ENCODE measurements around the gene SIAH1. TPM values are rescaled to one million over a fixed set of nuclear protein-coding genes. Genes with fewer than 3 reads are reported as not detected.
"Not testable (repeated sequence)": the region's sequence is repeated elsewhere in the genome, so short reads cannot be mapped to it uniquely, and the experiment has no call there.

The SIAH1 gene
- total and polyA plus RNA-seq, 2 donors (not counting 1 experiment from before 2014, with no cell fraction given) = 10.6 to 47.6 TPM

GRCh38 chr16:48421741-48422140 lies 36.5 kb upstream of the SIAH1 start:
- Histone ChIP-seq H3K9ac (ENCODE audit: low read length) (no peak overlapping the region), H3K4me1 (ENCODE audit: control insufficient read depth in 2 of 2, insufficient read depth in 2 of 2, low read length in 2 of 2) (peaks cover 13% of the 10 kb centered on the region in 2 donors), H3K27ac (ENCODE audit: low read length in 2 of 2) (no peak overlapping the region), H3K4me2 (replicated peaks; ENCODE audit: low read depth, low read length, poor library complexity, severe bottlenecking) (no peak overlapping the region), H3K9me3 (ENCODE audit: control extremely low read depth in 1 of 3, control insufficient read depth in 2 of 3, insufficient read depth in 1 of 3, low read length in 2 of 3) (no peaks in the 10 kb centered on the region), H3K4me3 (ENCODE audit: control extremely low read depth in 1 of 5, extremely low read depth in 1 of 5, insufficient read depth in 1 of 5, low read depth in 2 of 5, low read length in 4 of 5) (no peak overlapping the region), H3K79me2 (ENCODE audit: control insufficient read depth, insufficient read depth, low read length) (no peaks in the 10 kb centered on the region), H3K27me3 (replicated peaks in 1 of 4; ENCODE audit: control extremely low read depth in 1 of 4, control insufficient read depth in 3 of 4, insufficient read depth in 4 of 4, low read length in 3 of 4) (no peaks in the 10 kb centered on the region), H3K36me3 (replicated peaks in 1 of 2; ENCODE audit: control extremely low read depth in 1 of 2, control insufficient read depth in 1 of 2, extremely low read depth in 1 of 2, insufficient read depth in 2 of 2, low read length in 1 of 2) (no peaks in the 10 kb centered on the region), H4K20me1 (ENCODE audit: control insufficient read depth, insufficient read depth, low read length, poor library complexity, severe bottlenecking) (no peaks in the 10 kb centered on the region), H2AFZ (ENCODE audit: insufficient read depth, low read depth, low read length, poor library complexity, severe bottlenecking) (no peak overlapping the region)
- ChIA-PET POLR2A (no interaction called here), CTCF (interaction anchor here (0.5 kb wide), 1 partner anchor 154 kb away, joined by 4 read pairs; no protein-coding TSS in a partner anchor)
- no peak for DNase-seq
- Mint-ChIP-seq H3K4me3 (no peak overlapping the region), H3K9me3 (ENCODE audit: insufficient read depth) (no peaks in the 10 kb centered on the region), H3K27me3 (no peaks in the 10 kb centered on the region), H3K4me1 (peaks cover 11% of the 10 kb centered on the region), H3K27ac (no peak overlapping the region)
- ATAC-seq (ENCODE audit: low read depth) = no peak
- TF ChIP-seq CTCF (IDR thresholded peaks at IDR 0.05) (no peak), EZH2 (IDR thresholded peaks at IDR 0.05; ENCODE audit: borderline replicate concordance, insufficient read depth, low read depth, low read length, poor library complexity, severe bottlenecking) (no peak)
- intact Hi-C loops (cut with micrococcal nuclease) = no loop called here
- no CpG with 5 or more reads among the region's 3 CpGs for WGBS (ENCODE audit: insufficient coverage)

GRCh38 chr16:48420437-48420836 lies 35.2 kb upstream of the SIAH1 start:
- Histone ChIP-seq H3K79me2 (ENCODE audit: control insufficient read depth, insufficient read depth, low read length) (no peaks in the 10 kb centered on the region), H3K4me2 (replicated peaks; ENCODE audit: low read depth, low read length, poor library complexity, severe bottlenecking) (no peak overlapping the region), H3K27me3 (replicated peaks in 1 of 4; ENCODE audit: control extremely low read depth in 1 of 4, control insufficient read depth in 3 of 4, insufficient read depth in 4 of 4, low read length in 3 of 4) (no peaks in the 10 kb centered on the region), H3K4me3 (ENCODE audit: control extremely low read depth in 1 of 5, extremely low read depth in 1 of 5, insufficient read depth in 1 of 5, low read depth in 2 of 5, low read length in 4 of 5) (no peak overlapping the region), H2AFZ (ENCODE audit: insufficient read depth, low read depth, low read length, poor library complexity, severe bottlenecking) (no peak overlapping the region), H3K36me3 (replicated peaks in 1 of 2; ENCODE audit: control extremely low read depth in 1 of 2, control insufficient read depth in 1 of 2, extremely low read depth in 1 of 2, insufficient read depth in 2 of 2, low read length in 1 of 2) (no peaks in the 10 kb centered on the region), H3K9me3 (ENCODE audit: control extremely low read depth in 1 of 3, control insufficient read depth in 2 of 3, insufficient read depth in 1 of 3, low read length in 2 of 3) (no peaks in the 10 kb centered on the region), H3K27ac (ENCODE audit: low read length in 2 of 2) (no peak overlapping the region), H4K20me1 (ENCODE audit: control insufficient read depth, insufficient read depth, low read length, poor library complexity, severe bottlenecking) (no peaks in the 10 kb centered on the region), H3K9ac (ENCODE audit: low read length) (no peak overlapping the region), H3K4me1 (ENCODE audit: control insufficient read depth in 2 of 2, insufficient read depth in 2 of 2, low read length in 2 of 2) (no peaks in the 10 kb centered on the region)
- Mint-ChIP-seq H3K9me3 (ENCODE audit: insufficient read depth) (no peaks in the 10 kb centered on the region), H3K4me3 (no peak overlapping the region), H3K4me1 (peaks cover 1% of the 10 kb centered on the region), H3K27me3 (no peaks in the 10 kb centered on the region), H3K27ac (no peak overlapping the region)
- ATAC-seq (ENCODE audit: low read depth) (no peak), DNase-seq (no peak)
- 78% methylated on average over 1 of the region's 1 CpG for WGBS (ENCODE audit: insufficient coverage)
- ChIA-PET CTCF (interaction anchor here (0.7 to 0.9 kb wide), 2 partner anchors 70 to 105 kb away, joined by 3 to 4 read pairs; no protein-coding TSS in a partner anchor), POLR2A (no interaction called here)
- intact Hi-C loops (cut with micrococcal nuclease) = no loop called here
- TF ChIP-seq EZH2 (IDR thresholded peaks at IDR 0.05; ENCODE audit: borderline replicate concordance, insufficient read depth, low read depth, low read length, poor library complexity, severe bottlenecking) (no peak), CTCF (IDR thresholded peaks at IDR 0.05) (no peak)

GRCh38 chr16:48416617-48417016 lies 31.4 kb upstream of the SIAH1 start:
- H4K20me1 ChIP-seq (ENCODE audit: control insufficient read depth, insufficient read depth, low read length, poor library complexity, severe bottlenecking); CTCF ChIA-PET; H3K4me3 ChIP-seq (ENCODE audit: control extremely low read depth in 1 of 5, extremely low read depth in 1 of 5, insufficient read depth in 1 of 5, low read depth in 2 of 5, low read length in 4 of 5); H3K9ac ChIP-seq (ENCODE audit: low read length); H3K4me1 ChIP-seq (ENCODE audit: control insufficient read depth in 2 of 2, insufficient read depth in 2 of 2, low read length in 2 of 2); H2AFZ ChIP-seq (ENCODE audit: insufficient read depth, low read depth, low read length, poor library complexity, severe bottlenecking); H3K4me3 Mint-ChIP-seq; H3K9me3 Mint-ChIP-seq (ENCODE audit: insufficient read depth); H3K27ac Mint-ChIP-seq; H3K4me1 Mint-ChIP-seq; H3K79me2 ChIP-seq (ENCODE audit: control insufficient read depth, insufficient read depth, low read length); H3K27me3 ChIP-seq (replicated peaks in 1 of 4; ENCODE audit: control extremely low read depth in 1 of 4, control insufficient read depth in 3 of 4, insufficient read depth in 4 of 4, low read length in 3 of 4); H3K36me3 ChIP-seq (replicated peaks in 1 of 2; ENCODE audit: control extremely low read depth in 1 of 2, control insufficient read depth in 1 of 2, extremely low read depth in 1 of 2, insufficient read depth in 2 of 2, low read length in 1 of 2); H3K27ac ChIP-seq (ENCODE audit: low read length in 2 of 2); H3K9me3 ChIP-seq (ENCODE audit: control extremely low read depth in 1 of 3, control insufficient read depth in 2 of 3, insufficient read depth in 1 of 3, low read length in 2 of 3); H3K27me3 Mint-ChIP-seq; DNase-seq; POLR2A ChIA-PET; intact Hi-C loops (cut with micrococcal nuclease); H3K4me2 ChIP-seq (replicated peaks; ENCODE audit: low read depth, low read length, poor library complexity, severe bottlenecking); ATAC-seq (ENCODE audit: low read depth): not testable (repeated sequence)
- 95% methylated on average over 21 of the region's 29 CpGs for WGBS (ENCODE audit: insufficient coverage)

Measured in B cell (primary cell).